ENCODE data around the gene ACTRT3. TPM values are rescaled to one million over a fixed set of nuclear protein-coding genes. Genes with fewer than 3 reads are reported as not detected.
"Not testable (repeated sequence)": the region's sequence is repeated elsewhere in the genome, so short reads cannot be mapped to it uniquely, and the experiment has no call there.

The ACTRT3 gene
- total RNA-seq, 2 experiments from 2014 or later = 1.2 to 1.7 TPM

DNA sequence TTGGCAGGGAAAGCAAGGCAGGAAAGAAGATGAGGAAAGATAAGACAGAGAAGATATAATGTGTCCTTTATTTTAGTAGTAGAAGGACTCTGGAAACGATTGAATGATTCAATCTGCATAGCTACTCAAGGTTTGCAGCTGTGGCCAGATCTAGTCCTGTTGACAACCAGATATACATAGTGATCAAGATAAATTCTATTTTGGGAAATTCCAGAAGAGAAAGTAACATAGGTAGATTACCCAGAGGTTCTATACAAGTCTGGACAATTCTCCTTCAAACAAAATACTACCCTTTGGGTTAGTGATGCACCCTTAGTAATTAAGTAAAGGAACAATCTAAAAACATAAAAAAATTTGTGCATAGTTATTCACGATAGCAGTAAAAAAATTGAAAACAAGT is 13.9 kb downstream of the ACTRT3 start:
- DNase-seq = no peak
- no peak overlapping the region for H3K27ac Mint-ChIP-seq
- H3K9me3 Mint-ChIP-seq = peaks cover 2% of the 10 kb centered on the region
- no peak overlapping the region for H3K4me3 Mint-ChIP-seq
- peaks cover 18% of the 10 kb centered on the region for H3K4me1 Mint-ChIP-seq
- peaks cover 5% of the 10 kb centered on the region for H3K27me3 Mint-ChIP-seq
- peaks cover 3% of the 10 kb centered on the region for H3K36me3 Mint-ChIP-seq

DNA sequence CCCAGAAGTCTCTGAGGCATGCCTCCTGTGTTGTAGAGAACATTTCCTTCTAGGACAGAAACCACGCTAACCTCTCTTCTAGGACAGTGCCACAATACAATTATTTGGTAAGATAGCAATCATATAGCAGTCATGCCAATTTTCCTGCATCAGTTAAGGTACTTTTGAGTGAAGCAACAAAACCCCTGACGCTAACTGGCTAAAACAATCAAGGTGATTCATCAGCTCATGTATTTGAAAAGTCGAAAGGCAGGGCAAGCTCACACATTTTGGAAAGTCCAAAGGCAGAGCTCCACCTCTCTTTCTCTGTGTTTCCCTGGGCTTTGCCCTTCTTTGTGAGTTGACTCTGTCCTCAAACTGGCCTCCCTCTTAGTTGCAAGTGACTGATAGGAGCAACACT is 14.7 kb downstream of the ACTRT3 start:
- no peak for DNase-seq
- H3K27me3 Mint-ChIP-seq = peaks cover 9% of the 10 kb centered on the region
- peaks cover 2% of the 10 kb centered on the region for H3K9me3 Mint-ChIP-seq
- H3K36me3 Mint-ChIP-seq = peaks cover 3% of the 10 kb centered on the region
- H3K4me1 Mint-ChIP-seq = peaks cover 17% of the 10 kb centered on the region
- H3K27ac Mint-ChIP-seq = no peak overlapping the region
- H3K4me3 Mint-ChIP-seq = no peak overlapping the region

DNA sequence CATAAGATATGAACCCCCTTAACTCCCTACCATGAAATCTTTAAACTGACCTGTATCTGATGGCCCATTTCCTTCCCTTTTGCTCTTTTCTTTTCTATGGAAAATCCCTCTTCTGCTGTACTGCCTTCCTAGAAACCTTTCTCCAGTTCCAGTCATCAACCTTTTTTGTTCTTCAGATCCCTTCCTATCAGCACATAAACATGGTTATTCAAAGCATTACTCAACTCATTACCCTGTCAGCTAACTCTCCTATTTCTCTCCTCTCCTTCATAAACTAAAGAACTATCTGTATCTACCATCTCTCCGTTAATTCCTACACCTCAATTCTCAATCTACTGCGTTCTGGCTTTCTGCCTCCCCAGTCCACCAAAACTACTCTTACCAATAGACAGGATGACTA is 17.5 kb downstream of the ACTRT3 start:
- H3K4me3 Mint-ChIP-seq = no peak overlapping the region
- no peak overlapping the region for H3K27ac Mint-ChIP-seq
- peaks cover 6% of the 10 kb centered on the region for H3K4me1 Mint-ChIP-seq
- DNase-seq = no peak
- H3K9me3 Mint-ChIP-seq = no peaks in the 10 kb centered on the region
- H3K27me3 Mint-ChIP-seq = peaks cover 25% of the 10 kb centered on the region
- H3K36me3 Mint-ChIP-seq = no peaks in the 10 kb centered on the region

DNA sequence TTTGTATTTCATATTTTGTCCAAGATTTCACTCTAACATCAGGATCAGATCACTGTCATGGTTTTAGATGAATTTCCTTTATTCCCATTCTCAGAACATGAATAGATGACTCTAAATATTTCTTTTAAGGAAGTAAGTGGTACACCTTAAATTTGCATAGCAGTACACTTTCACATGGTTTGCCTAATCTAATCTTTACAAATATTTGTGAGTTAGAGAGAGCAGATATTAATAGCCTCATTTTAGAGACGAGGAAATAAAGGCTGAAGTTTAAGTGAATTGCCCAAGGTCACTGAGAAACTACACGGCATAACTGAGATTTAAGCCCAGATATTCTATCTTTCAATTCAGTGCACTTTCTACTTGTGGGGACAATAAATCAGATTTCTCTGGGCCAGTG is 18.7 kb downstream of the ACTRT3 start:
- H3K4me1 Mint-ChIP-seq = peaks cover 6% of the 10 kb centered on the region
- no peak overlapping the region for H3K27ac Mint-ChIP-seq

DNA sequence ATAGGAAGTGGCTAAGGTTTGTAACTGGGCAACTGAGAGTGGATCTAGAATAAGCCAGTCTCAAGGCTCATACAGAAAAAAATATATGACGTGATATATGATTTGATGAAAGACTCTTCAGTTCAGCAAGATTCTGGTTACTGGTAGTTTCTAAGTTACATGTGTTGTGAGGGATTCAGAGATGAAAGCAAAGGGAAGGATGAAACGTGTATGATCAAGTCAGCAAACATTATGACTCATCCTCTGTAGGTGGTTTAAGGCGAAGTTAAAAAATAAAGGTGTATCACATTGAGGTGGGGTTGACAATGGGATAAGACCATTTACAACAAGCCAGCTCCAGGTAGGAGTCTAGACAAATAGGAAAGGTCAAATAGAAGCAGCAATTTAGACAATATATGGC is 20.7 kb downstream of the ACTRT3 start:
- Mint-ChIP-seq H3K36me3 (no peaks in the 10 kb centered on the region), H3K27ac (no peak overlapping the region), H3K4me3 (no peak overlapping the region), H3K27me3 (peaks cover 32% of the 10 kb centered on the region), H3K4me1 (peaks cover 6% of the 10 kb centered on the region), H3K9me3 (no peaks in the 10 kb centered on the region)
- no peak for DNase-seq

More for the DNA sequence above, 18.7 kb downstream of the ACTRT3 start:
- H3K27me3 Mint-ChIP-seq = peaks cover 32% of the 10 kb centered on the region
- no peaks in the 10 kb centered on the region for H3K36me3 Mint-ChIP-seq
- no peaks in the 10 kb centered on the region for H3K9me3 Mint-ChIP-seq
- no peak for DNase-seq
- H3K4me3 Mint-ChIP-seq = no peak overlapping the region

DNA sequence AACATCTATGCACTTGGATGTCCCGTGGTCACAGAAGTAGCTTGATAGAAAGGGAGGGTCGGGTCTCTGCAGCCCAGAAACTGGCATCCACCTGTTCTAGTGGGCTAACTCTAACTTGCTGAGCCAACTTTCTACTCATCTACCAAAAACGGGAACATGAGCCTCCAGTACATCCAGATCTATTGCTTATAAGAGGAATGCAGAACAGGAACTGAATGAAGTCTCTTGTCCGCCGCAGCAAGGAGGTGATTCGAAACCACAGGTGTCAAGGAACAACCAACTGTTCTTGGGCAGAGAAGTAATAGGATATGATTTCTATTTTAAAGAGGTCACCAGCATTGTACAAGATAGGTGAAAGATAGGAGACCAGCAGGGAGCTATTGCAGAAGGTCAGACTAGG is 22.4 kb downstream of the ACTRT3 start:
- Mint-ChIP-seq H3K36me3 (no peaks in the 10 kb centered on the region), H3K27me3 (peaks cover 29% of the 10 kb centered on the region), H3K4me3 (no peak overlapping the region), H3K27ac (no peak overlapping the region), H3K9me3 (no peaks in the 10 kb centered on the region), H3K4me1 (peaks cover 6% of the 10 kb centered on the region)
- DNase-seq = no peak

DNA sequence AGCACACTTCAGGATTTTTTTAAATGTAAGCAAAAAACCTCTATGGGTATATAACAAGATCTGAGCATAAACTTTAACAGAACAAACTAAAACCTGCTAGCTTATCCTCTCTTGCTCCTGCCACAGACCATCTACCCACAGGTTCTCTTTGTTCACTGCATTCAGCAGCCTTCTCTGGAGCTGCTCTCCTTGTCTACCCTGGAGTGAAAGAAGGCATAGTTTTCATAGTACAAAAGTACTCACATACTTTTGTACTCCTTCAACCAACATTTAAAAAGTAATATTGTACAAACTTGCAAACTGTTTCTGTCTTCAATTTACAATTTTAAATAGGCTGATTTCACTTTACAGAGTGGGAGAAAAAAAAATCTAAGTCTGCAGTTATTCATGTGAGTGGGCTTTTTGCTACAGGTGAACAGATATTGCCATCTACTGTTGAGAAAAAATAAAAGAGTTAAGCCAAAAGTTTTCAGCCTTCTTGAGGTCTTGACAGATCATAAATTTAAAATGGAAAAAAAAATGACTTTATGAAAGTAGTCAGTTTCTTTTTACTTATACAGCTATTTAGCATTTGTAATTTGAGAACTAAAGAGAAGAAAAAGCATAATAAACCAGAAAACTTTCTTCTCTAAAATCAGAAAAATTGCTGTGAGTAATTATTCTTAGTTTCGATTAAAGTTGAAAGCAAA is 24.9 kb downstream of the ACTRT3 start:
- no peak for DNase-seq
- peaks cover 6% of the 10 kb centered on the region for H3K4me1 Mint-ChIP-seq
- H3K27ac Mint-ChIP-seq = no peak overlapping the region
- peaks cover 28% of the 10 kb centered on the region for H3K27me3 Mint-ChIP-seq
- no peaks in the 10 kb centered on the region for H3K36me3 Mint-ChIP-seq
- no peaks in the 10 kb centered on the region for H3K9me3 Mint-ChIP-seq
- no peak overlapping the region for H3K4me3 Mint-ChIP-seq

DNA sequence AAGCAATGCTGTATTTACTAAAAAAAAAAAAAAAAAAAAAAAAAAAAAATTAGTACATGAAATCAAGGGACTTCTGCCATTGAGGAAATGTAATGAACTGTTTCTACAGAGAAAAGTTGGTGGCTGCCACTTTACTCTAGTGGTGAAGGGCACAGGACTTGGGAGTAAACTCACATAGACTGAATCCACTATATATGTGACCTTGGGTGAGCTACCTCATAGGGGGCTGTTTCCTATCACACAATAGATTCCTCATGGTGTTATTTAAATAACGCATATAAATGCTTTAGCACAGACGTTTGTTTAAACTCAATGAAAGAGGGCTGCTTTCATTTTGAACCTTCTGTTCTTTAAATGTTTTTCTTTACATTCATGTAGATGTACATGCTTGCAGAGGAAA is 30.3 kb downstream of the ACTRT3 start:
- Mint-ChIP-seq H3K4me1 (no peaks in the 10 kb centered on the region), H3K27ac (no peak overlapping the region), H3K27me3 (peaks cover 7% of the 10 kb centered on the region), H3K36me3 (no peaks in the 10 kb centered on the region), H3K4me3 (no peak overlapping the region), H3K9me3 (peaks cover 17% of the 10 kb centered on the region)
- DNase-seq = no peak

DNA sequence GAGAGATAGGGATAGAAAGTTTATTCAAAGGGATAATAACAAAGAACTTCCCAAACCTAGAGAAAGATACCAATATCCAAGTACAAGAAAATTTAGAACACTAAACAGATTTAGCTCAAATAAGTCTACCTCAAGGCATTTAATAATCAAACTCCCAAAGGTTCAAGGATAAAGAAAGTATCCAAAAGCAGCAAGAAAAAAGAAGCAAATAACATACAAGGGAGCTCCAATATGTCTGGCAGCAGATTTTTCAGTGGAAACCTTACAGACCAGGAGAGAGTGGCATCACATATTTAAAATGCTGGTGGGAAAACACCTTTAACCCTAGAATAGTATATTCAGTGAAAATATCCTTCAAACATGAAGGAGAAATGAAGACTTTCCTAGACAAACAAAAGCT is 37.5 kb downstream of the ACTRT3 start:
- H3K27ac Mint-ChIP-seq, H3K4me3 Mint-ChIP-seq, DNase-seq, H3K36me3 Mint-ChIP-seq, H3K4me1 Mint-ChIP-seq: not testable (repeated sequence)
- Mint-ChIP-seq H3K9me3 (peaks cover 35% of the 10 kb centered on the region), H3K27me3 (peaks cover 42% of the 10 kb centered on the region)

DNA sequence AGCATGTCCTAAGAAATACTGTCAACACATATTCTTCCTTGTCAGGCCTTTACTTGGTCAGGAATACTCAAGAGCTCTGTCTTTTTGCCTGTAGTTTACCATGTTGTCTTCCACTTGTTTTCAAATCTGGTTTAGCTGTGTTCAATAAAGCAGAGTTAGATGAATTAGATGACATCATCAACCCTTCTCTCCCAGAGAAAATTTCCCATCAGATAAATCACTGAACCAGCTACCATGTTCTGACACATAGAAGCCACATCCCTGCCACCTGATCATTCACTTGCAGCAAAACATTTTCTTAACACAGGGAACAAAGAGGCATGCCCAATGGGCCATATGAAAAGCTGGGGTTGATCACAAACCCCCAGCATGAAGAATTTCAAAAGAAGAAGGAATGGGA is 46.6 kb downstream of the ACTRT3 start:
- Mint-ChIP-seq H3K27me3 (peaks cover 26% of the 10 kb centered on the region), H3K27ac (no peak overlapping the region), H3K4me3 (no peak overlapping the region), H3K9me3 (peaks cover 8% of the 10 kb centered on the region), H3K4me1 (no peaks in the 10 kb centered on the region), H3K36me3 (no peaks in the 10 kb centered on the region)
- no peak for DNase-seq

DNA sequence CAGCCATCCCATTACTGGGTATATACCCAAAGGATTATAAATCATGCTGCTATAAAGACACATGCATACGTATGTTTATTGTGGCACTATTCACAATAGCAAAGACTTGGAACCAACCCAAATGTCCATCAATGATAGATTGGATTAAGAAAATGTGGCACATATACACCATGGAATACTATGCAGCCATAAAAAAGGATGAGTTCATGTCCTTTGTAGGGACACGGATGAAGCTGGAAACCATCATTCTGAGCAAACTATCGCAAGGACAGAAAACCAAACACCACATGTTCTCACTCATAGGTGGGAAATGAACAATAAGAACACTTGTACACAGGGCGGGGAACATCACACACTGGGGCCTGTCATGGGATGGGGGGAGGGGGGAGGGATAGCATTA is 50.9 kb downstream of the ACTRT3 start:
- DNase-seq, H3K4me1 Mint-ChIP-seq, H3K9me3 Mint-ChIP-seq, H3K4me3 Mint-ChIP-seq, H3K27ac Mint-ChIP-seq, H3K36me3 Mint-ChIP-seq: not testable (repeated sequence)
- H3K27me3 Mint-ChIP-seq = peaks cover 43% of the 10 kb centered on the region

Other genes with a start within 250 kb of the ACTRT3 start
- not detected for gene MECOM, start 105.8 kb downstream of the ACTRT3 start, total RNA-seq
- 10 to 100 TPM; 16.0 to 20.0 TPM for gene TERC, start 4.5 kb downstream of the ACTRT3 start, total RNA-seq
- gene MYNN, start 3.8 kb upstream of the ACTRT3 start, total RNA-seq = 10 to 100 TPM; 17.3 to 18.7 TPM
- under 1 TPM; 0.18 to 0.49 TPM for gene LRRIQ4, start 43.3 kb upstream of the ACTRT3 start, total RNA-seq
- 1 to 10 TPM; 4.0 to 4.4 TPM for gene LRRC34, start 43.3 kb upstream of the ACTRT3 start, total RNA-seq
- not detected for gene LRRC31, start 100.4 kb upstream of the ACTRT3 start, total RNA-seq
- not detected for gene SAMD7, start 142.0 kb upstream of the ACTRT3 start, total RNA-seq
- gene SEC62, start 197.2 kb upstream of the ACTRT3 start, total RNA-seq = 10 to 100 TPM; 63.3 to 64.2 TPM